HG02588 (cell line): ENCODE measurements around the gene TTC16.
"Not testable (repeated sequence)": the region's sequence is repeated elsewhere in the genome, so short reads cannot be mapped to it uniquely, and the experiment has no call there.

Experiments used
- ATAC-seq: cut with Tn5 transposase; IDR thresholded peaks from one replicate; pipeline ENCODE4 v1.9.1; 2021; ENCODE audit warnings: mild to moderate bottlenecking, moderate library complexity; ENCODE audit not compliant: unreplicated experiment

The TTC16 gene

GRCh38 chr9:127739614-127740330, 23.9 kb downstream of the TTC16 start:
- ATAC-seq: no peak

GRCh38 chr9:127741831-127742434, 26.1 kb downstream of the TTC16 start:
- no peak for ATAC-seq

- ATAC-seq: no peak
Measured at GRCh38 chr9:127742435-127743088, 26.7 kb downstream of the TTC16 start.

GRCh38 chr9:127744398-127745110, 28.7 kb downstream of the TTC16 start:
- ATAC-seq: no peak

- no peak for ATAC-seq
Measured at GRCh38 chr9:127746959-127747569, 31.2 kb downstream of the TTC16 start.

GRCh38 chr9:127749090-127749787, 33.4 kb downstream of the TTC16 start:
- no peak for ATAC-seq

- ATAC-seq: no peak
Measured at GRCh38 chr9:127751269-127752054, 35.6 kb downstream of the TTC16 start.

- no peak for ATAC-seq
Measured at GRCh38 chr9:127753148-127753547, 37.3 kb downstream of the TTC16 start.

- ATAC-seq: no peak
Measured at GRCh38 chr9:127753622-127754021, 37.7 kb downstream of the TTC16 start.

- ATAC-seq: no peak
Measured at GRCh38 chr9:127754099-127755060, 38.5 kb downstream of the TTC16 start.

- ATAC-seq: no peak
Measured at GRCh38 chr9:127755061-127756060, 39.5 kb downstream of the TTC16 start.

- ATAC-seq: no peak
Measured at GRCh38 chr9:127756233-127756632, 40.4 kb downstream of the TTC16 start.

GRCh38 chr9:127756776-127757175, 40.9 kb downstream of the TTC16 start:
- ATAC-seq: not testable (repeated sequence)

GRCh38 chr9:127758843-127759242, 43.0 kb downstream of the TTC16 start:
- ATAC-seq: no peak

GRCh38 chr9:127761061-127761460, 45.2 kb downstream of the TTC16 start:
- ATAC-seq: no peak

GRCh38 chr9:127761491-127761956, 45.6 kb downstream of the TTC16 start:
- no peak for ATAC-seq

GRCh38 chr9:127762111-127762676, 46.3 kb downstream of the TTC16 start:
- no peak for ATAC-seq
